NCI-H2081 (cell line): ENCODE measurements around the gene EPB41L4A.

Source experiments
- DNase-seq, 2 experiments: peaks; one replicate each; lab custom pipeline; 2025; lab: John Stamatoyannopoulos, UW

EPB41L4A gene

DNA sequence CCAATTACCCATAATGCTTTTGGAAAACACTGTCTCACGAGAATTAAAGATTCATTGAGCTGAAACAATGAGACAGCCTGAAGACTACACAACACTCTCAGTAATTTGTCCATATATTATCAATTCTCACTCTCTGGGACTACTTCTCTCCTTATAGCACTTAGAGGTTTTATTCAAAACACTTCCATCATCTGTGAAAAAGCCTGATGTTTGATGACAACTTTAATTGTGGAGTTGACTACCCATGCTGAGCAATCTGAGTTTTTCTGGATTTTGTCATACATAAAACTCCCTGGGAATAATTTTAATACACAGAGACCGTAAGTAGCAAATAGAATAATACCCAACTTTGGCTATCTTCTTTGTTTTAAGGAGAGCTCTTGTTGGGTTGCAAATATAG is 305.5 kb downstream of the EPB41L4A start:
- DNase-seq = no peak
